Measurements from ENCODE around the gene BRWD1. TPM values are rescaled to one million over a fixed set of nuclear protein-coding genes. Genes with fewer than 3 reads are reported as not detected.

The BRWD1 gene
- total and polyA plus RNA-seq, 2 of the 13 experiments (the other 11 are each of a cell fraction or from before 2014, with no cell fraction given), result 13.9 to 28.0 TPM

- TF ChIP-seq NFRKB (IDR thresholded peaks at IDR 0.05) (no peak), HMGXB4 (CRISPR knock-in tag; IDR thresholded peaks at IDR 0.05; ENCODE audit: borderline replicate concordance in 1 of 2, low read depth in 1 of 2) (peak in 1 of 2 experiments; percentile 59; a peak in 1 of 4 replicates), ZBTB4 (CRISPR knock-in tag; IDR thresholded peaks at IDR 0.05; ENCODE audit: borderline replicate concordance) (peak; percentile 36; the same call in 1 of the 2 replicates), ZNF687 (CRISPR knock-in tag; IDR thresholded peaks at IDR 0.05) (peak; percentile 87), ZNF225 (CRISPR knock-in tag; IDR thresholded peaks at IDR 0.05) (0 out of 2 replicates have a peak, but pooled peaks have one; percentile 50), PPARG (CRISPR knock-in tag; conservative IDR thresholded peaks at IDR 0.05) (0 out of 2 replicates have a peak, but pooled peaks have one; percentile 14), MIER2 (CRISPR knock-in tag; IDR thresholded peaks at IDR 0.05) (0 out of 2 replicates have a peak, but pooled peaks have one; percentile 19), KAT2B (IDR thresholded peaks at IDR 0.05; ENCODE audit: borderline replicate concordance, low read depth, low read length) (no peak), RXRA (CRISPR knock-in tag; IDR thresholded peaks at IDR 0.05) (peak; percentile 35; the same call in 1 of the 2 replicates), FOSL1 (CRISPR knock-in tag; IDR thresholded peaks at IDR 0.05; ENCODE audit: borderline replicate concordance) (no peak), ZNF792 (CRISPR knock-in tag; IDR thresholded peaks at IDR 0.05) (0 out of 2 replicates have a peak, but pooled peaks have one; percentile 34), ZNF614 (CRISPR knock-in tag; IDR thresholded peaks at IDR 0.05; ENCODE audit: borderline replicate concordance) (0 out of 2 replicates have a peak, but pooled peaks have one; percentile 49), CREM (IDR thresholded peaks at IDR 0.05) (peak; percentile 76), CREM (CRISPR knock-in tag; IDR thresholded peaks at IDR 0.05) (no peak), ZNF567 (CRISPR knock-in tag; IDR thresholded peaks at IDR 0.05; ENCODE audit: borderline replicate concordance) (0 out of 2 replicates have a peak, but pooled peaks have one; percentile 50), ATF2 (CRISPR knock-in tag; IDR thresholded peaks at IDR 0.05) (0 out of 2 replicates have a peak, but pooled peaks have one; percentile 55)
Measured at GRCh38 chr21:39349211-39350093, 36.0 kb upstream of the BRWD1 start (continued).
